ENCODE data around the gene FBXO45.
"Not testable (repeated sequence)": the region's sequence is repeated elsewhere in the genome, so short reads cannot be mapped to it uniquely, and the experiment has no call there.

FBXO45 gene

DNA sequence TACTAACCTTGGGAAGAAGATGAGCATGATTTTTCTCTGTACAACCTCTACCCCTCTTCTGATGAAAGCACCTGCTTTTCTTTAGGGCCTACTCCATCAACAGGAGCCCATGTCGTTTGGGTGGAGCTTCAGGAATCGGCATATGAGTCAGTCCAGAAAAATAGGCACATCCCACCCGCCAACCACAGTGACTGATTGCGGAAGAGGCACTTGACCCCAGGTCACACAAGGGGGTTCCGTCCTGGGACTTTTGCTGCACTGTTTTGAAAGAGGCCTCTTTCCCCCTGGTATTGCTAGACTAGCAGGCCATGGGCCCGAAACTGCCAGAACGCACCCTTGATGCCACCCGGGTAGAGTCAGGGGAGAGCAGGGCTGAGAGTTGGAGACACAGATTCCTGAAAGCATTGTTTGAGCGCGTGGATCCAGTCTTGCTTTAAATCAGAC, 51.7 kb downstream of the FBXO45 start:
- no peak for DNase-seq

DNA sequence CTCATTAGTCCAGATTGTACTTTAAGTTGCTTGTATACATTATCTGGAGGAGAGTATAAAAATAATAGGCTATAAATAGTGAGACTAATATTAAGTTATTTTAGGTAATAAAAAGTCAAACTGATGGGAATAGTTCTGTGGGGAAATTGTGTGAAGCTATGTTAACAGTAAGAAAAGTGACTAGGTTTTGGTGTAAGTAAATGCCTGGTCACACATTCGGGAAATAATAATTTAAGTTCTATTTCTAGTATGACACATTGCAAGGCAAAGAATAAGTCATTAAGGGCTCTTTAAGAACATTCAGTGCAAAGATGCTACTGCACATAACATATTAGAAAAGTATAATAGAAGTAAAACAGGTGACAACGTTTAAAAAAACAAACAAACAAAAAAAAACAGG, 52.2 kb downstream of the FBXO45 start:
- DNase-seq, result no peak

DNA sequence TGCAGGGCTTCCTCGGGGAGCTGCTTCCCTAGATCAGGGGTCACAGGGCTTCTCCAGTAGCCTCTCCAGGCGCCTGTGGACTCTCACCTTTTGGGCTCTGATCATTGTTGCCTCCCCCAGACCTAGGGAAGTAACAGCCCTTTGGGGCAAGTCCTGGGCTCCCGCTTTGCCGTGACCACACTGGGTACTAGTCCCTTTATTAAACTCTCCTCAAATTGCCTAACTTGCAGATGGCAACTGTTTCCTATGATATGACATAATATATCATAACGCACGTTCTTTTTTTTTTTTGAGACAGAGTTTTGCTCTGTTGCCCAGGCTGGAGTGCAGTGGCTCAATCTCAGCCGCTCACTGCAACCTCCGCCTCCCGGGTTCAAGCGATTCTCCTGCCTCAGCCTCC, 53.2 kb downstream of the FBXO45 start:
- no peak for DNase-seq

DNA sequence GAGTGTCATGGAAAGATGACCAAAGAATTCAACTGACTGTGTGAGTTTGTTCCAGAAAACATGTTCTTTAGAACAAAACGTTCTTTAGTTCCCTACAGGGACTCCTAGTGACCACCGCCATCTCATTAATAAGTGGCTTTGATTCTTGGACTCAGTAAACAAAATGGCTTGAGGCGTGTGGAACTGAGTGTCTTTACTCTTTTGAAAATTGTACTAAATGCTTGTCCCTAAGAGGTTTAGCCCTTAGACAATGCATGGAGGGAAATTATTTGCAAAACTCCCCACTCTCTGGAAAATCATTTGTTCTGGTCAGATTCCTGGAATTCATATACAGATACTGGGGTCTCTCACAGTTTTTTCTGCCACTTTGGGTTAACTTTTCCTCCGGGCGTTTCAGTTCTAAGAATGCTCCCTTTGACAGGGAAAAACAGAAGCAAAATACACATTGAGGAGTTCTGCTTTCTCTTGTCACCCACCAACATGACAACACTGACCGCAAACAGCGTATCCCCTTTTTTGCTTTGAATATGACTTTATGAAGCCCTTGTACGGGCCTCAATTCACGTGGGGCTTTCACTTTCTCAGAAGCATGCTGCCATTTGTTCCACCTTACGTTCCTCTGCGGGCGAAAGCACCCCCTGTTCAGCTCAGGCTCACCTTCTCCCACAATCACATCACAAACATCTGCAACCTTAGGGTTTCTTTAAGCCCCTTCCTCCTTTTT, 55.8 kb downstream of the FBXO45 start:
- DNase-seq, result no peak

DNA sequence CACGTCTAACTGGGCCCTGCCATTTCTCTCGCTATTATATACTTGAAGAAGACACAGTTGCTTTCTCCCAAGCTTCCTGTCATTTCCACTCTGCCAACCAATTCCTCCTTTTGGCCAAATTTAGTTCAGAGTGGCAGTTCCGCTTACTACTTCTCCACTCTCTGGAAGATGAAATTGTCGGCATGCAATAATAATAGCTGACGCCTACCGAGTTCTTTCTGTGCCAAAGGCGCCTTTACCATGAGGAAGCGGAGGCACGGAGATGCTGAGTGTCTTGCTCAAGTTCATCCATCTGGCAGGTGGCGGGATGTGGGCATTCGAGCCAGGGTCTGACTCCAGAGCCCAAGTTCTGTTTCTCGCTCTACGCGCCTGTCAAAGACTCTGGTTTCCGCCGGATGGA, 56.4 kb downstream of the FBXO45 start:
- DNase-seq, result no peak

DNA sequence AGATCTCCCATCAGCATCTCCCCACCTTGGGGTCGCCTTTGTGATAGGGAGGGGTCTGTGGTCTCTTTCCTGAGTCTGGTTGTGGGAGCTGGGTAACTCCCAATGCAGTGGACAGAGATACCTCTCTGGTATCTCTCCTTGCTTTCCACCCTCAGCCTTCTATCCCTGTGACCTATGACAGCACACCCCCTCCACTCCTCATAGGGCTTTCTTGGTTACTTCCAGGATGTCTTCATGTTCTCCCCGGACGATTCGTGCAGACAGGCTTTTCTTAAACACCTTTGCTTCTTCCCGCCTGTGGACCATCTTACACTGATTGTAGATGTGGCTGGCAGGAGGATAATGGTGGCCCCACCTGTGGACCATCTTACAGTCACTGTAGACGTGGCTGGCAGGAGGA, 56.9 kb downstream of the FBXO45 start:
- no peak for DNase-seq

DNA sequence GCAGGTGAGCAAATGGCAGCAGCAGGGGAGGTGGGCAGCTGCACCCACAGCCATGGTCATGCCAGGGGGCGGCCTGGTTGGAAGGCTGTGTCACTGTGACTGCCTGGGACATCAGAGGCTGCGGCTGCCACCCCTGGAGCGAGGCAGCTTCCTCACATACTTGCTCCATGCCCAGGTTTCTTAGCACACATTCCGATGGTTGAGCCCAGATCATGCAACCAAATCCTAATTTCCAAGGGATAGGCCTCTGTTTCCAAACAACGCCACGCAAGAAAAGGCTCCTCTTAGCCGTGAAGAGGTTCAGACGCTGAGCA, 59.4 kb downstream of the FBXO45 start:
- DNase-seq, result no peak

DNA sequence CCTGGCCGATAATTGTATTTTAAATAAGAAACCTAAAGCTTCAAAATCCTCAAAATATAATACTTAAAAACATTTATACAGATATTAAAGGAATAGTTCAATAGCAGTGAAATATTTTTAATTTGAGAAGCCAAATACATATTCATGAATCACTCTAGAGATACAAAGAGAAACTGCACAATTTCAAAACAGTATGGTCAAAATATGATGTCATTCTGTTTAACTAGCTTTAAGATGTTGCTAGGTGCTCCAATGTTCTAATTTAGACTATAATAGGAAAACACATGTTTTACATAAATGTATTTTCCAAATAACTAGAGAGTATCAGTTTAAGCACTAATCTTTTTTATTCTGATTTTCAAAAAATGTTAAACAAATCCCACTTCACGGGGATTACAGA, 60.8 kb downstream of the FBXO45 start:
- no peak for DNase-seq

DNA sequence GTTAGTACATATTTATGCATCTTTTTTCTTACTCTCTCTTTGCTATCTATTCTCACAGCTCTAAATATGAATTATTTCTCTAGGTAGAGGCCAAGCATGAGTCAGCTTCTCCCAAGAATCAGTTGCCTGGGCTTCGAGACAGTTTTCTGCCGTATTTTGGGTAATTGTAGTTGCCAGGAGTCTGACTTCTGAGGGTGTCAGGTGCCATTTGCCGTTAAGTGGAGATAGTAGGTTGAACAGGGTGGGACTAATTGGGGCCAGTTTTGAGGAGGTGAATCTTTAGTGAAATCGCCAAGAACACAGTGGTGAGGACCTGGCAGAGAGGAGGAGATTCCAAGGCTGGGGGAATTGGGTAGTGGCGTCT, 63.2 kb downstream of the FBXO45 start:
- no peak for DNase-seq

DNA sequence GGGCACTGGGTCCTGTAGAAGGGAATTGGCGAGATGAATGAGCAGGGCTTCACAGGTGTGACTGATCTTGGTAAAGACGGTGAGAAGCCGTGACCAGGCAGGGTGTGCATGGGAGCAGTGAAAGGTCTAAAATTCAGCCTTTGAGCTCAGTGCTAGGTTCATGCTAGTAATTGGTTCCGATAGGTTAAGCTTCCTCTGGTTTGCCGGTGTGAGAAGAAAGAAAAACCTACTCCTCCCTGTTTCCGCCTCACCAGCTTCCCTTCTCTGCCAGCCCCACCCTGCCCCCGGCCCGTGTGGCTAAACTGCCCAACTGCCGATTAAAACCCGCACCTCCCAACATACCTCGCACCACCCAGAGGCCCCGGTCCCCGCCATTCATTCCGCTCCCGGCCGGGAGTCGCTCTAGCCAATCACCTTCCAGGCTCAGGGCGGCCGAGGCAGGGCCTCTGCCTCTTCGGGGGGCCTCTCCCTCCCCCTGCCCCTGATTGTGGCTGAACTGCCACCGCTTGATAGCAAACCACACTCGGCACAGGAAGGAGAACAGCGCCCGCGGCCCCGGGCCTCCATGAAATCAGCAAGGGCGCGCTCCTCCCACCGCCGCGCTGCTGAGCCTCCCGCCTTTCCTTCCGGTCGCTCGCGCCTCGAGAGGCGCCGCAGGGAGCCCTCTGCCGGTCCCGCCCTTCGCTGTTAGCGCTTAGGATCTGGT, 63.7 kb downstream of the FBXO45 start:
- DNase-seq, result peak; percentile 79

DNA sequence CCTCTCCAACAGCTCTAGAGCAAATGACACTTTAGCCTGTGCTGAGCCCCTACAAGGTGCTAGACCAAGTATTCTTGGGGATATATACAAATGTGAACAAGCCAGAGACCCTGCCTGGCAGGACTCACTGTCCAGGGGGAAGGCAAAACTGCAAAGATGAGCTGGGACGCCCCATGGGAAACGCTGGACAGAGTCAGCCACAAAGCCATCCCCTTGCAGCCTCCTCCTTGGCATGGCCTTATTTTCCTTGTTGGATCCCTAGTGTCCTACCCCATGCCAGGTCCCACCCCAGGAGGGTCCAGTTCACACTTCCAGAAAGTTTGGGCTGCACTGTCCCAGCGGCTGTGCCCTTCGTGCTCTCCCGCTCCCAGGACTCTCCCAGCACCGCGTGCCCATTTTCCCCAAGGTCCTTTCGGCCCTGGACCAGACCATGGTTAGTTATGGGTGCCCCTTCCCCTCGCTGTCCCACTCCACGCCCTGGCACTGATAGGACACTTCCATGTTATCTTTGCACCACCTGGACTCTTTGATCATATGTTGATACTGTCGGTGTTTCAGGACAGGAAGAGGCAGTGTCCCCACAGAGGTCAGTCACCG, 65.2 kb downstream of the FBXO45 start:
- no peak for DNase-seq

DNA sequence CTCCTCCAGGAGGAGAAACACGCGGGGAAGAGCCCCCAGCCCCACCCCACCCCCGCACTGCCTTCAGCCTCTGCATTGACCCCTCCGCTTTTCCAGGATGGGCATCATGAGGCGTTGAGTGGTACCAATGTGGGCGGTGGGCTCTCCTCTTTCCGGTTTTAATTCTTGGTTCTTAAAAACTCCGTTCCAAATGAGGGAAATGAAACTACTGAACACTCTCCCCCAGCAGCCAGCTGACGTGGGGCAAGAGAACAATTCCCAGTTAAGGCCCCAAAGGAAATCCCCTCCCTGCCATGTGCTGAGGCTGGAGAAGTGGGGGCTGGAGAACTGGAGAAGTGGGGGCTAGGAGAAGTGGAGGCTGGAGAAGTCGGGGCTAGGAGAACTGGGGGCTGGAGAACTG, 65.8 kb downstream of the FBXO45 start:
- DNase-seq, result no peak

DNA sequence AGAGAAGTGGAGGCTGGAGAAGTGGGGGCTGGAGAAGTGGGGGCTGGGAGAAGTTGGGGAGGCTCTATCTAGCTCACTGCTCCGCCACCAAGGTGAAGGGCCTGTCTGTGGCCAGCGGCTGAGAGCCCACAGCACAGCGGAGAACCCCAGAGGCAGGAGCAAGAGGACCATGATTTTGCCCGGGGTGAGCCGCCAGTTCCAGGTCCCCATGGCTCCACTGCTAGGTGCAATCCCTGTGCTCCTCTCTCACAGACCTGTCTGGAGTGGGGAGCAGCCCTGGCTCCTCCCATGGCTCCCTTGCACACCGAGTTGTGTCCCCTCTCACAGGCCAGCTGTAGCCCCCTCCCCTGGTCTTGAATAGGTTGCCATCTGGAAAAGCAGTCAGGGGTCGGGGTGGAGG, 66.4 kb downstream of the FBXO45 start:
- DNase-seq, result no peak

DNA sequence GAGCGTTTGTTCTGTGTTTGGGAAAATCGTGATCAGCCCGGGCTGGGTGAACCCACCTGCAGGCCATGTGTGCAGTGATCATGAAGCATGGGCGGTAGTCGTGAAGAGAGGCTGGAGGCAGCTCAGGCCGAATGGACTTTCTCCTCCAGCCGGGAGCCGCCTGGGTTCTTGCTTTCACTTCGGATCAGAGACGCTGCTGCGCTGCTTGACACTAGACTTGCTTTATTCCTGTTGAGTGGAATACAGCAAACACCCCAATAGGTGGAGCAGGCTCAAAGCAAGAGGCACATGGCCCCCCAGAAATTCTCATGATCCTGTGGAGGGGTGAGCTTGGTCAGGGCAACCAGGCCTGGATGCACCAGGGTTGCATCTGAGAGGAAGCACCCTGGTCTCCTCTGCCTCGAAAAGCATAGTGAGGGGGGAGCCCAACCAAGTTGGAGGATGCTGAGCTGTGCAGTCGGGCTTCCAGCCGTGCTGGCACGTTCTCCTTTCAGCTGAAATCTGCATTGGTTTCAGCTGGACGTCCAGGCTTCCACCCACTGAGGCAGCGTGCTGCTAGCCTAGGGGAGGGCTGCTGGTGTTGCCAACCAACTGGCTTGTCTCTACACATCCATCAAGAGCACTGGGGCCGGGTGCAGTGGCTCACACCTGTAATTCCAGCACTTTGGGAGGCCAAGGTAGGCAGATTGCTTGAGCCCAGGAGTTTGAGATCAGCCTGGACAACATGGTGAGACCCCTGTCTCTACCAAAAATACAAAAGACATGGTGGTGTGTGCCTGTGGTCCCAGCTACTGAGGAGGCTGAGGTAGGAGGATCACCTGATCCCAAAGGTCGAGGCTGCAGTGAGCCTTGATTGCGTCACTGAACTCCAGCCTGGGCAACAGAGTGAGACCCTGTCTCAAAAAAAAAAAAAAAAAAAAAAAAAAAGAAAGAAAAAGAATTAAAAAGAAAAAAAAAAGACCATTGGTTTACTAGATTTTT, 68.2 kb downstream of the FBXO45 start:
- DNase-seq, result no peak

DNA sequence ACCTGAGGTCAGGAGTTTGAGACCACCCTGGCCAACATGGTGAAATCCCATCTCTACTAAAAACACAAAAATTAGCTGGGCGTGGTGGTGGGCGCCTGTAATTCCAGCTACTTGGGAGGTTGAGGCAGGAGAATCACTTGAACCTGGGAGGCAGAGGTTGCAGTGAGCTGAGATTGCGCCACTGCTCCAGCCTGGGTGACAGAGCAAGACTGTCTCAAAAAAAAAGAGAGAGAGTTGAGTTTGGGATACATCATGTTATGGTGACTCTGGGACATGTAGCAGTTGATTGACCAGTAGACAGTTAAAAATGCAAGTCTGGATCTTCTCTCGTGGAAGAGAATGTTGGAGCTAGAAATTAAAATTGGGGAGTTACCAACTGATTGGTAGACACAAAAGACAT, 69.5 kb downstream of the FBXO45 start:
- DNase-seq, result not testable (repeated sequence)
